DMS79 treated with DMSO at 0.1 percent for 48 hours (cell line): Measurements from ENCODE around the gene SF3B1.
"Not testable (repeated sequence)": the region's sequence is repeated elsewhere in the genome, so short reads cannot be mapped to it uniquely, and the experiment has no call there.

Source experiments
- DNase-seq: peaks from one replicate; lab custom pipeline; 2025; lab: John Stamatoyannopoulos, UW

SF3B1 gene, protein sequence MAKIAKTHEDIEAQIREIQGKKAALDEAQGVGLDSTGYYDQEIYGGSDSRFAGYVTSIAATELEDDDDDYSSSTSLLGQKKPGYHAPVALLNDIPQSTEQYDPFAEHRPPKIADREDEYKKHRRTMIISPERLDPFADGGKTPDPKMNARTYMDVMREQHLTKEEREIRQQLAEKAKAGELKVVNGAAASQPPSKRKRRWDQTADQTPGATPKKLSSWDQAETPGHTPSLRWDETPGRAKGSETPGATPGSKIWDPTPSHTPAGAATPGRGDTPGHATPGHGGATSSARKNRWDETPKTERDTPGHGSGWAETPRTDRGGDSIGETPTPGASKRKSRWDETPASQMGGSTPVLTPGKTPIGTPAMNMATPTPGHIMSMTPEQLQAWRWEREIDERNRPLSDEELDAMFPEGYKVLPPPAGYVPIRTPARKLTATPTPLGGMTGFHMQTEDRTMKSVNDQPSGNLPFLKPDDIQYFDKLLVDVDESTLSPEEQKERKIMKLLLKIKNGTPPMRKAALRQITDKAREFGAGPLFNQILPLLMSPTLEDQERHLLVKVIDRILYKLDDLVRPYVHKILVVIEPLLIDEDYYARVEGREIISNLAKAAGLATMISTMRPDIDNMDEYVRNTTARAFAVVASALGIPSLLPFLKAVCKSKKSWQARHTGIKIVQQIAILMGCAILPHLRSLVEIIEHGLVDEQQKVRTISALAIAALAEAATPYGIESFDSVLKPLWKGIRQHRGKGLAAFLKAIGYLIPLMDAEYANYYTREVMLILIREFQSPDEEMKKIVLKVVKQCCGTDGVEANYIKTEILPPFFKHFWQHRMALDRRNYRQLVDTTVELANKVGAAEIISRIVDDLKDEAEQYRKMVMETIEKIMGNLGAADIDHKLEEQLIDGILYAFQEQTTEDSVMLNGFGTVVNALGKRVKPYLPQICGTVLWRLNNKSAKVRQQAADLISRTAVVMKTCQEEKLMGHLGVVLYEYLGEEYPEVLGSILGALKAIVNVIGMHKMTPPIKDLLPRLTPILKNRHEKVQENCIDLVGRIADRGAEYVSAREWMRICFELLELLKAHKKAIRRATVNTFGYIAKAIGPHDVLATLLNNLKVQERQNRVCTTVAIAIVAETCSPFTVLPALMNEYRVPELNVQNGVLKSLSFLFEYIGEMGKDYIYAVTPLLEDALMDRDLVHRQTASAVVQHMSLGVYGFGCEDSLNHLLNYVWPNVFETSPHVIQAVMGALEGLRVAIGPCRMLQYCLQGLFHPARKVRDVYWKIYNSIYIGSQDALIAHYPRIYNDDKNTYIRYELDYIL

DNA sequence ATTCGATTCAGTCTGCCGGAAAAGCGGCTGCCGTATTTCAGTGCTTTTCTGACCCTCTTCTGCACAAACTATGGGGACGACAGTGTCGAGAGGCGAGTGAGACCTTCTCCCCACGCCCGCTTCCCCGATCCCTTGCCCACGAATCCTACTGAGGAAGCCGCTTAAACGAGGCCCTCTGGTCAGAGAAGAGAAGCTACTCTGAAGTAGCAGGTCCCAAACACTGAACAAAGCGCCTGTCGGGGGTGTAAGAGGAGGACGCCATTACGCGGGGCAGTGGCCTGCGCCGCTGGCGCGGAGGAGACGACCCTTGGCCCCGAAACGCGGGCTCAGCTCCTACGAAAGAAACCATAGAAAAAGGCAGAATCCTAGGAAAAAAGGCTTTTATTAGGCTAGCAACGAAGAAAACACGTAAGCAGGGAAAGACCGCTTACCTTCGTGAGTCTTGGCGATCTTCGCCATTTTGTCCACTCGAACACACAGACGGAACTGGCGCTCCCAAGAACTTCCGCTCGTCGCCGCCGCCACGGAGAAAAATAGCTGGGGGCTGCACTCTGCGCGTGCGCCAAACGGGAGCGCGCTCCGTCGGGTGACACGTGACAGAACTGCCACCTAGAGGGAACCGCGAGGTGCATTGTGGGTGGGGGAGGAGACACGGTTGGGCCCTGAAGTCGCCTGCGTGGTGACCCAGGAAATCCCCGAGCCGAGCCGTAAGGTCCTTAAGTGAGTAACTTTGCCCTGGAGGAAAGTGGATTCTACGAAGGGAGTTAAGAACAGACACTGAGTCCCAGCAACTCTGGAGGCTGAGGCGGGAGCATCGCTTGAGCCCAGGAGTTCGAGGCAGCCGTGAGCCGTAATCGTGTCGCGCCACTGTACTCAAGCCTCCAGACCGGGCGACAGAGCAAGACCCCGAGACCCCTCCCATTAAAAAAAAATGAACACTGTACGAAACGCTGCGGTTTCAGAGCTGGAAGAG is at the start of gene SF3B1:
SF3B1 (minus strand) TSS at position 488 of the 973 bp plus-strand sequence; CDS start at position 459, 29 bp downstream.
- peak; percentile 94 for DNase-seq

GRCh38 chr2:197484248-197484647 is 49.4 kb upstream of the SF3B1 start:
- not testable (repeated sequence) for DNase-seq

DNA sequence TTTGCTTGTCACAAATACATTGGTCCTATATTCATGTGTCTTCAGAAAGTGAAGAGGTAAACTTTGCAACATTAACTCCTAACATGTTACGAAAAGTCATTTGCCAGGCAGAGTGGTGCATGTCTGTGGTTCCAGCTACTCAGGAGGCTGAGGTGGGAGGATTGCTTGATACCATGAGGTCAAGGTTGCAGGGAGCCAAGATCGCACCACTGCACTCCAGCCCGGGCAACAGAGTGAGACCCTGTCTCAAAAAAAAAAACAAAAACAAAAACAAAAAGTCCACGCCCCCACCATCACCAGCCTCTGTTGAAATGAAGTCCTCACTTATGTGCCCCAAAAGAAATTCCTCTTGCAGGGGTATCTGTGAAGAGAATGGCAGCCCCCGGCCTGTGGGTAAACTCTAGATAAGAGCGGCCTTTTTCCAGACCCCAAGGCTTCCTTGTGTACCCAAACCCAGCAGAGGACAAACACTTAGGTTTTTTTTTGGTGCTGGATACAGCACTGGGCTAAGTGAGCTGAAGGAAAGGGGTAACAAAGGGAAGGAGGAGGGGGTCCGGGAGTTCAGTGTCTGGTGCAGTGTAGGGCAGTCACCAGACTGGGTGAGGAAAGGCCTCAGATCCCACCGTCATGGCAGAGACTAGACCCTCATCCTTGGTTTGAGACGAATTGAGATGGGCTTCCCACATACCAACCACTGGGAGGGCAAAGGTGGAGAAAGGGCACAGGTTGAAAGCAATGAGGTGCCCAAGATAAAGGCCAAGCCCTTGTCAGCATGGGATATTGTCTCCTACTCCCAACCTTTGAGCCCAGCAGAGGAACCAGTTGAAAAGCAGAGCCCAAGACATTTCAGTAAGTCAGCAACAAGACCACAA is 45.6 kb upstream of the SF3B1 start:
- DNase-seq = no peak

DNA sequence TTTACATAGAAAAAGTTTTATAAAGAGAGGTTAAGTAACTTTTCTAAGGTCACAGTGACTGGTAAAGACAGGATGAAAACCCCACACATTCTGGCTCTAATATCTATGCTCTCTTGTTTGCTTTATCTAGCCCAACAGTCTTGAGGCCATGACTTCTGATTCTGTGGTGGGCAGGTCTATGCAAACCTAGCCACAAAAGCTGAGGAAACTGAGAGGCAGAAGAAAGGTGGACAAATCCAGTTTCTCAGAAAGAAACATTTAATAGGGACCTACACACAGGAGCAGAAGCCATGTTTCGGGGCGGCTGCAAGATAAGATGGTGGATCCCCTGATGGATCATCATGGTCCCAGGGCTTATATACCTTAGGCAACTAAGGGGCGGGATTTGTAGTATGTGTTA is 43.0 kb upstream of the SF3B1 start:
- no peak for DNase-seq

DNA sequence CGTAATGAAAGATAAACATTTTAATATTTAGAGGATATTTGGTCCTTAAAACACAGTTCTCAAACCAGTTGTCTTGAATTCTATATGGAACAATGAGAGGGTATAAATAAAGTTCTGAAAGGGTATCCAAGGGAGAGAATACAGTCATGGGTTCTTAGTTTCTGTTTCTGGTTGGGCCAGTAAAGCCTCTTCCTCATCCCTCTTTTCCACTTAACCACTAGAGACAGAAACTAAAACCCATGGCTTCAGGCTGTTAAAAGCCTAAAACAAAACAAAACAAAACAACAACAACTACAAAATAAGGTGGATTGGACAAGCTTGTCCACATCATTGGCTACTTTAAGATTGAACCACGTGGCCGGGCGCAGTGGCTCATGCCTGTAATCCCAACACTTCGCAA is 37.3 kb upstream of the SF3B1 start:
- DNase-seq = no peak

DNA sequence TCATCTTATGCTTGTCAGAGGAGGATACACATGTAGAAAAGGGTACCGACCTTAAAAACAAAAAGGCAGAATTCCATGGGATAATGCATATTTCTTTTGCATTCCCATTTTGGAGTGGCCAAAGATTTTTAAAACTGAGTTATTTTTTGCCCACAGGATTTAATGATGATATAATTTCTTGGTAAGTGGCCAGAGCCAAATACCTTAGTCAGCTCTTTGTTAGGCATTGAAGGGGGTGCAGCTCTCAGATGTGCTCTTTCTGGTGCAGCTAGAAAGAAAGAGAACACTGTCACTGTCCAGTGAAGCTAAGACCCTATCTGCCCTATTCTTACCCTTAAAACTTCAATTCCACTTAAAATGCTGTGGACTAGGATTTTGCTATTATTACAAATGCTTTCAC is 29.3 kb upstream of the SF3B1 start:
- no peak for DNase-seq

DNA sequence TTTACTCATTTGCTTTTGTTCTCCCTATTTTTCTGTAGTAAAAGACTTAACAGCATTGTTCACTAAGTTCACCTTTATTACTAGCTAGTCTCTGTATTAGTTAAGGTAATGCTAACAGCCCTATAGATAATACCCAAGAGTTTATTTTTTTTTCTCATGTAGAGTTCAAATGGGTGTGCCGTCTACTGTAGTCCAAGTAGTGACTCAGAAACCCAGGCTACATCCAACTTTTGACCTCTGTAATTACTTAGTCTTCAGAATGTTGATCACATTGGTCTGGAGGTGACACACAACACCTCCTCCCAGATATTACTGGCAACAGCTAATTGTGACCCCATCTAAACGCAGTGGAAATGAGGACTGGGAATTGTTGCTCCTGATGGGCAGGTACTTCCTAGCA is 26.2 kb upstream of the SF3B1 start:
- DNase-seq = no peak

DNA sequence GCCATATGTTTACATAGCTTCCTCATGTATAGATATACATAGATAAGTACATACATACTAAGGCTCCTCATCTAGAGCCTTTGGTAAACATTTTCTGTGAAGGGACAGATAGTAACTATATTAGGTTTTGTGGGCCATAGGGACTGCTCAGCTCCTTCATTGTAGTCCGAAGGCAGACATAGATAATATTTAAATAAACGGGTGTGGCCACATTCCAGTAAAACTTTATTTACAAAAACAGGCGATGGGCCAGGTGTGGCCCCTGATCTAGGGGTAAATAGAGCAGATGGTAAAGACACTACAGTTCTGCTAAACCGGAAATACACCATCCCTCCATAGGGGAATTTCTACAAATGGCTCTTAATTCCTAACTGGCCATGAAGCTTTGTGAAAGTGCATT is 25.8 kb upstream of the SF3B1 start:
- DNase-seq = no peak

- no peak for DNase-seq
These were observed 20.6 kb upstream of the SF3B1 start for GRCh38 chr2:197455428-197455827.

DNA sequence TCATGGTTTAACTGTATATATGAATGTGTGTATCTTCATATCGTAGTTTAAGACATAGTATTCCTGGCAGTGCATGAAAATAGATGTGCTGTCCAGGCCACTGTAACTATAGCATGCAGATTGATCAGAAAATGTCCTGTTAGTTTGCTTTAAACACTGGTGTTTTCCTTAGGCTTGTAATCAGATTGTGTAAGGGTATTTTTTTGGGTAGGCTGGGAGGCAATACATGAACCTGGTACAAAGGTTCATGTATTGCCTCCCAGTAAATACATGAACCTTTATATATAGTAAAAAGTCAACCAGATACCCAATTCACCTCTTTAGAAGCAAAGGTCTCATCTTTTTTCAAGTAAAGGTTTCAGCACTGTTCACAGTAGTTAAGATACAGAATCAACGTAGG is 20.1 kb upstream of the SF3B1 start:
- no peak for DNase-seq

DNA sequence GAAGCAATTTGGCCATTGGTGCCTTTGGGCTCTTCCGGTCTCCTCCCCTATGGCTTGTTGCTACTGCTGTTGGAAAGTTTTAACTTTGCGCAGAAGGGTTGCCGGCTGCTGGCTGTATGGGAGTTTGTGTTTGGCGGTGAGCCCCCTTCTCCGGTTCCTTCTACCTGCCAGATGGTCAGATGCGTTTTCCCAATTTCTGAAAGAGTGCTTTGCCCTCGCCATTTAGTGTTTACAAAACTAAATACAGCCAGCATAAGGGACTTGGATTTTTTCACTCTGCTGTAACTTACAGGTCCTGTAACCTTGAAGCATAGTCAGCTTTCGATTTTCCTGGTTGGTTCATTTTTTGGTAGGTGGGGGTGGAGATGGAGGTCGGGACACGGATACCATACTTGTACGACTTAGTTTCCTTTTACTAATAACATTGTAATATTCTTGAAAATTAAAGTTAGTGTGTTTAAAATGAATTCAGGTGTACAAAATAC is 19.1 kb upstream of the SF3B1 start:
- DNase-seq = peak; percentile 43

DNA sequence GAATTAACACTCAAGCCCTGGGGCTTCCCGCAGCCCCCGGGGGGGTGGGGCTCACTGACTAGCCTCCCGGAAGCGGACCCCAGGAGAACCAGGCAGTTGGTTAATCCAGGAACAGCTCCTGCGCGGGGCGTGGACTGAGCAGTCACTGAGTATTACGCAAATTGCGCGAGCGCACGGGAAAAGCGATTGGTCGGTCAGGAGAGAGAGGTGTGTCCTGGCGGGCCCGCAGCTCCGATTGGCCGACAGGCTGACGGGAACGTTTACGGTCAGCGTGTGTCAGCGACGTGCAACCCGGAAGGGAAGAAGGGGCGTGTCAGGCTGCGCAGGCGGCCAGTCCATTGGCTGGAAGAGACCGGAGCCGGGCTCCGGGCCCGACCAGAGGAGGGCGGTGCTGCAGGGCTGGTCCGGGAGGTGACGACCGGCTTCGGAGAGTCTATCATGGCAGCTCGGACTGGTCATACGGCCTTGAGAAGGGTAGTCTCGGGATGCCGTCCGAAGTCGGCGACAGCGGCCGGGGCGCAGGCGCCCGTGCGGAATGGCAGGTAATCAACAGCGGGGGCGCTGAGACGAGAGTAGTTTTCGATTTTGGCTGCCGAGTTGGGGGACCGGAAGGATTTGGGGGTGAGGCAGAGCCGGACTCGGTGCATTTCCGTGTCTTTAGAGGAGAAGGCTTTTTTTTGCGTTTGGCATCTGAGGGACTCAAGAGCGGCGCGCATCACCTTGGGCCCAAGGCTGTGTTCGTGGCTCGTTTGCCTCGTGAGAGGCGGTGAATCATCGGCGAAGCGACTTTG is 18.5 kb upstream of the SF3B1 start, which contains the start of gene COQ10B:
COQ10B (plus strand) TSS at position 430 of the 791 bp plus-strand sequence; CDS start at position 439, 9 bp downstream.
- DNase-seq = peak; percentile 97

DNA sequence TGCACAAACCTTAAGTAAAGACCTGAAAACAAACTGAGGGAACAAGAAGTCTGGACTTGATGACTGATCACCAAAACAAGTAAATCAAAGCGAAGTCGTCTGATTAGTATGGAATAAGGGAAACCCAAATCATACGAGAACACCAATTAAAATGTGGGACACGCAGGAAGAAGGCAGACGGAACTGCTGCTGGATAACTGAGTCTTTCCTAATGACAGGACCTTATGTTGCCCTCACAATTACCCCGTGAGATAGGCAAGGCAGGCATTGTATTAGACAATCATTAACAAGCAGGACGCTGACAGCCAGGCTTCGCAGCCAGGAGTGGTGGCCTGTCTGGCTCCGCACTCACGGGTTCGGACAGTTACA is 17.9 kb upstream of the SF3B1 start:
- no peak for DNase-seq

DNA sequence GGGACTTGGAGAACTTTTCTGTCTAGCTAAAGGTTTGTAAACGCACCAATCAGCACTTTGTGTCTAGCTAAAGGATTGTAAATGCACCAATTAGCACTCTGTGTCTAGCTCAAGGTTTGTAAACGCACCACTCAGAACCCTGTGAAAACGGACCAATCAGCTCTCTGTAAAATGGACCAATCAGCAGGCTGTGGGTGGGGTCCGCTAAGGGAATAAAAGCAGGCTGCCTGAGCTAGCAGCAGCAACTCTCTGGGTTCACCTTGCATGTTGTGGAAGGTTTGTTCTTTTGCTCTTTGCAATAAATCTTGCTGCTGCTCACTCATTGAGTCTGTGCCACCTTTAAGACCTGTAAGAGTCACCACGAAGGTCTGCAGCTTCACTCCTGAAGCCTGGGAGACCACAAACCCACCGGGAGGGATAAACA is 16.1 kb upstream of the SF3B1 start:
- DNase-seq = not testable (repeated sequence)

GRCh38 chr2:197450465-197450864 is 15.6 kb upstream of the SF3B1 start:
- DNase-seq = peak; percentile 61

- no peak for DNase-seq
These were observed 12.0 kb upstream of the SF3B1 start for GRCh38 chr2:197446844-197447243.

- no peak for DNase-seq
These were observed 10.9 kb upstream of the SF3B1 start for GRCh38 chr2:197445746-197446145.

DNA sequence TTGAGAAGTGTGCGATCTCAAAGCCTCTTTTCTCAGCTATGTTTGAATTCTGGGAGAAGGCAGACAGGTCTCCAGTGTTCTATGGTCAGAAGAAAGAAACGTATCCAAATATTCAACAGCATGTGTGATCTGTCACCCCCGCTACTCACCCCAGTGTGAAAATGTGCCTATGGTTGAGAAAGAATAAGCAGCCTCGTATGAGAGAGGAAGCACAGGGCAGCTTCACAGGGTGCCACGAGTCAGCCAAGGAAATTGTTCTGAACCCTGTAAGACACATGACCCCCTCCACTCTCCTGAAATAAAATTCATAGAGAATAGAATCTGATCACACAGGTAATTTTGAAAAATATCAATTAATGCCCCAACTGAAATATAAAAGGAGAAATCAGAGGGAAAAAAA is 8.0 kb upstream of the SF3B1 start:
- DNase-seq = no peak

DNA sequence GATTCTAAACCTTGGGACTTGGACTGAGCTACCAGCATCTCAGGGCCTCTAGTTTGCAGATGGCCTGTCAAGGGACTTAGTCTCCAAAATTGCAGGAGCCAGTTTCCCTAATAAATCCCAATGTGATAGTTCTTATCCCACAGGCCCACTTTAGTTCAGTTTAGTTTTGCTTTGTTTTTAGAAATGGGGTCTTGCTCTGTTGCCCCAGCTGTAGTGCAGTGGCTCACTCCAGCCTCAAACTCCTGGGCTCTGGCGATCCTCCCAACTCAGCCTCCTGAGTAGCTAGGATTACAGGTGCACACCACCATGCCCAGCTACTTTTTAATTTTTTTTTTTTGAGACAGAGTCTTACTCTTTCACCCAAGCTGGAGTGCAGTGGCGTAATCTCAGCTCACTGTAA is 2.6 kb upstream of the SF3B1 start:
- DNase-seq = no peak
